Measurements from ENCODE around the gene PHC2. TPM values are rescaled to one million over a fixed set of nuclear protein-coding genes. Genes with fewer than 3 reads are reported as not detected.

The PHC2 gene
- total RNA-seq, 2 experiments from 2014 or later = 34.0 to 35.0 TPM

- ChIA-PET POLR2A (no interaction called here), CTCF (ENCODE audit: unreplicated experiment) (no interaction called here)
- Histone ChIP-seq H3K4me3 (ENCODE audit: low read depth, low read length, poor library complexity, severe bottlenecking) (no peak overlapping the region), H3K4me2 (ENCODE audit: low read length) (no peak overlapping the region), H3K36me3 (ENCODE audit: insufficient read depth, low read length) (no peaks in the 10 kb centered on the region), H2AFZ (ENCODE audit: low read length) (no peak overlapping the region), H3K27ac (ENCODE audit: low read depth, low read length, poor library complexity, severe bottlenecking) (no peak overlapping the region), H3K9me3 (ENCODE audit: low read length) (no peaks in the 10 kb centered on the region), H4K20me1 (ENCODE audit: insufficient read depth, low read length) (no peaks in the 10 kb centered on the region), H3K9me2 (ENCODE audit: insufficient read depth, low read length) (no peaks in the 10 kb centered on the region), H3K4me1 (ENCODE audit: insufficient read depth, low read length, poor library complexity, severe bottlenecking) (peaks cover 26% of the 10 kb centered on the region), H3K79me2 (ENCODE audit: insufficient read depth, low read depth, low read length) (no peaks in the 10 kb centered on the region)
- DNase-seq (ENCODE audit: low spot score) = no peak
- intact Hi-C loops (cut with micrococcal nuclease; ENCODE audit: unreplicated experiment) = no loop called here
- no TSS peak for BruUV-seq (replicated peaks)
- no peak for TF ChIP-seq EZH2phosphoT487 (IDR thresholded peaks at IDR 0.05; ENCODE audit: borderline replicate concordance, low read depth, low read length)
- no peak for TF ChIP-seq CTCF (conservative IDR thresholded peaks at IDR 0.05; ENCODE audit: low read length)
Observed at GRCh38 chr1:33456502-33456886, 25.6 kb upstream of the PHC2 start.

GRCh38 chr1:33455539-33456501 lies 24.9 kb upstream of the PHC2 start:
- POLR2A ChIA-PET = interaction anchor here (0.7 kb wide), 1 partner anchor 16 kb away, joined by 4 read pairs; no protein-coding TSS in a partner anchor
- H4K20me1 ChIP-seq (ENCODE audit: insufficient read depth, low read length) = no peaks in the 10 kb centered on the region
- no peak for TF ChIP-seq EZH2phosphoT487 (IDR thresholded peaks at IDR 0.05; ENCODE audit: borderline replicate concordance, low read depth, low read length)
- peak; percentile 85 for TF ChIP-seq CTCF (conservative IDR thresholded peaks at IDR 0.05; ENCODE audit: low read length)
- H3K79me2 ChIP-seq (ENCODE audit: insufficient read depth, low read depth, low read length) = no peaks in the 10 kb centered on the region
- H3K4me2 ChIP-seq (ENCODE audit: low read length) = no peak overlapping the region
- CTCF ChIA-PET (ENCODE audit: unreplicated experiment) = no interaction called here
- H3K27ac ChIP-seq (ENCODE audit: low read depth, low read length, poor library complexity, severe bottlenecking) = no peak overlapping the region
- H3K9me3 ChIP-seq (ENCODE audit: low read length) = no peaks in the 10 kb centered on the region
- BruUV-seq (replicated peaks) = no TSS peak
- peak; percentile 80 for DNase-seq (ENCODE audit: low spot score)
- no peak overlapping the region for H3K4me3 ChIP-seq (ENCODE audit: low read depth, low read length, poor library complexity, severe bottlenecking)
- H3K9me2 ChIP-seq (ENCODE audit: insufficient read depth, low read length) = no peaks in the 10 kb centered on the region
- intact Hi-C loops (cut with micrococcal nuclease; ENCODE audit: unreplicated experiment) = no loop called here
- no peaks in the 10 kb centered on the region for H3K36me3 ChIP-seq (ENCODE audit: insufficient read depth, low read length)
- peaks cover 20% of the 10 kb centered on the region for H3K4me1 ChIP-seq (ENCODE audit: insufficient read depth, low read length, poor library complexity, severe bottlenecking)
- peak overlapping the region; percentile 54 for H2AFZ ChIP-seq (ENCODE audit: low read length)

Data from OCI-LY7 (cell line).